Keratinocyte (primary cell): Measurements from ENCODE around the gene DNAAF8. TPM values are rescaled to one million over a fixed set of nuclear protein-coding genes. Genes with fewer than 3 reads are reported as not detected.

Experiments
- DNase-seq: peaks from one replicate; pipeline ENCODE4 v3.0.0-alpha.2; 2011; ENCODE audit warnings: low read depth, missing footprints, low spot score
- FAIRE-seq: peaks from 2 replicates; lab custom pipeline; 2011; peaks lifted over from hg19 to GRCh38; lab: Jason Lieb, UNC
- H2AFZ ChIP-seq: 2 replicates; pipeline ENCODE4 v1.6.0; 2012; ENCODE audit warnings: low read length, control low read depth, inconsistent platforms; ENCODE audit not compliant: control insufficient read depth
- H3K27ac ChIP-seq: 2 replicates; pipeline ENCODE4 v1.5.1; 2011; ENCODE audit warnings: low read length; ENCODE audit not compliant: control insufficient read depth, insufficient read depth
- H3K27me3 ChIP-seq: 3 replicates; pipeline ENCODE4 v1.6.0; 2011; ENCODE audit warnings: low read length; ENCODE audit not compliant: control insufficient read depth, insufficient read depth; ENCODE audit errors: extremely low read depth
- H3K36me3 ChIP-seq, 2 experiments: 2 replicates in 1 of 2; 3 replicates in 1 of 2; pipeline ENCODE4 v1.5.1; 2011; ENCODE audit warnings: low read length in 2 of 2, mild to moderate bottlenecking in 1 of 2; ENCODE audit not compliant: control insufficient read depth in 2 of 2, insufficient read depth in 2 of 2; ENCODE audit errors: extremely low read depth in 1 of 2
- H3K4me1 ChIP-seq: 3 replicates; pipeline ENCODE4 v1.5.1; 2011; ENCODE audit warnings: low read length; ENCODE audit not compliant: control insufficient read depth, insufficient read depth; ENCODE audit errors: extremely low read depth
- H3K4me2 ChIP-seq: 3 replicates; pipeline ENCODE4 v1.6.0; 2011; ENCODE audit warnings: low read depth, low read length; ENCODE audit not compliant: control insufficient read depth, insufficient read depth; ENCODE audit errors: extremely low read depth
- H3K4me3 ChIP-seq, 3 experiments: fragments of 200-600 bp in 1 of 3; sonication (generic) in 1 of 3; 2 replicates in 2 of 3; 3 replicates in 1 of 3; pipeline ENCODE4 v1.5.1; 2011 to 2016; ENCODE audit warnings: low read length in 3 of 3, mild to moderate bottlenecking in 3 of 3, control low read depth in 2 of 3, inconsistent platforms in 1 of 3, low read depth in 1 of 3, mixed read lengths in 1 of 3, mixed run types in 1 of 3, moderate library complexity in 1 of 3; ENCODE audit not compliant: control insufficient read depth in 2 of 3, insufficient read depth in 2 of 3; ENCODE audit errors: extremely low read depth in 1 of 3
- H3K79me2 ChIP-seq: 2 replicates; pipeline ENCODE4 v1.6.0; 2012; ENCODE audit warnings: low read length; ENCODE audit not compliant: control insufficient read depth, insufficient read depth
- H3K9ac ChIP-seq: 3 replicates; pipeline ENCODE4 v1.6.0; 2011; ENCODE audit warnings: low read length; ENCODE audit not compliant: control insufficient read depth, insufficient read depth; ENCODE audit errors: extremely low read depth
- H3K9me1 ChIP-seq: 3 replicates; pipeline ENCODE4 v1.6.0; 2011; ENCODE audit warnings: low read length; ENCODE audit not compliant: control insufficient read depth, insufficient read depth; ENCODE audit errors: extremely low read depth
- H3K9me3 ChIP-seq: 2 replicates; pipeline ENCODE4 v1.5.1; 2012; ENCODE audit warnings: low read depth, low read length; ENCODE audit not compliant: control insufficient read depth
- H4K20me1 ChIP-seq: 3 replicates; pipeline ENCODE4 v1.6.0; 2011; ENCODE audit warnings: low read length; ENCODE audit not compliant: control insufficient read depth, insufficient read depth; ENCODE audit errors: extremely low read depth
- CTCF ChIP-seq, 3 experiments: IDR thresholded peaks in 1 of 3; conservative IDR thresholded peaks in 1 of 3; optimal IDR thresholded peaks in 1 of 3; 2 replicates in 2 of 3; 3 replicates in 1 of 3; pipeline versions ENCODE3 to v1.5.1; 2011; ENCODE audit warnings: low read length in 3 of 3, mild to moderate bottlenecking in 3 of 3, moderate library complexity in 2 of 3, control low read depth in 1 of 3, inconsistent platforms in 1 of 3; ENCODE audit not compliant: insufficient read depth in 2 of 3; ENCODE audit errors: extremely low read depth in 1 of 3
- EZH2 ChIP-seq: IDR thresholded peaks from one replicate; pipeline ENCODE4 v1.6.1; 2012; ENCODE audit warnings: inconsistent platforms, mild to moderate bottlenecking, low read length, moderate library complexity
- dilution Hi-C: fragments of 300-500 bp; cut with MboI; formaldehyde crosslinking; loops from one replicate; pipeline ENCODE4 v1.7.0; 2020; ENCODE audit warnings: low sequenced_read_pairs; ENCODE audit not compliant: extremely low pct_ligation_motif_present
- polyA plus RNA-seq, 5 experiments: library from polyadenylated mRNA; depleted of rRNA in 3 of 5; stranded (reverse) in 3 of 5; stranded (forward) in 1 of 5; unstranded in 1 of 5; fragments of >200 nt; gene quantifications; 1 replicate in 1 of 5; 2 replicates in 3 of 5; 3 replicates in 1 of 5; pipeline versions ENCODE4 v1.2.1 to v1.2.3, GENCODE V29; 2011 to 2012; ENCODE audit warnings: missing spikeins in 2 of 5, low read depth in 1 of 5, low replicate concordance in 1 of 5

DNAAF8 gene
- polyA plus RNA-seq, 1 donor (not counting 4 experiments of a cell fraction or from before 2014, with no cell fraction given): 0.26 TPM

DNA sequence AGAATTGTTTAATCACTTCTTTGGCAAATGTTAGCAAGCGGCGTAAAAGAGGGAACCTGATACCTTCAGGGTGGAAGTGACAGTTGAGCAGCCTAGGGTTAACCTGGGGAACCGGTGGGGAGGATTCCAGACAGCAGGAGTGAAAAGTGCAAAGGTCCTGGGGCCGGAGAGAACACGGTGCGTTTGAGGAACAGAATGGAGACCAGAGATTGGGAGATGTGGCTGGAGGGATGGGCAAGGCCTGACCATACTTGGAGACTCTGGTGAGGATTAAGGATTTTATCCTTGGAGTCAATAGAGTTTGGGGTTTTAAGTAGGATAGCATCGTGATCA lies 34.9 kb downstream of the DNAAF8 start:
- TF ChIP-seq CTCF (optimal IDR thresholded peaks at IDR 0.05 in 1 of 3, IDR thresholded peaks at IDR 0.05 in 1 of 3, conservative IDR thresholded peaks at IDR 0.05 in 1 of 3; ENCODE audit: extremely low read depth in 1 of 3, insufficient read depth in 2 of 3, low read length in 3 of 3) (no peak), EZH2 (no peak)
- Histone ChIP-seq H3K36me3 (peaks cover 6 to 7% of the 10 kb centered on the region in 2 experiments), H2AFZ (peak overlapping the region; percentile 74), H3K9me1 (no peaks in the 10 kb centered on the region), H3K4me2 (peak overlapping the region; percentile 97), H3K27me3 (no peaks in the 10 kb centered on the region), H4K20me1 (no peaks in the 10 kb centered on the region), H3K4me1 (peaks cover 13% of the 10 kb centered on the region), H3K27ac (no peak overlapping the region), H3K79me2 (peaks cover 21% of the 10 kb centered on the region), H3K9ac (no peak overlapping the region), H3K4me3 (peak overlapping the region in 1 of 3 experiments; percentile 69), H3K9me3 (no peaks in the 10 kb centered on the region)
- dilution Hi-C loops: no loop called here
- FAIRE-seq (no peak), DNase-seq (no peak)

DNA sequence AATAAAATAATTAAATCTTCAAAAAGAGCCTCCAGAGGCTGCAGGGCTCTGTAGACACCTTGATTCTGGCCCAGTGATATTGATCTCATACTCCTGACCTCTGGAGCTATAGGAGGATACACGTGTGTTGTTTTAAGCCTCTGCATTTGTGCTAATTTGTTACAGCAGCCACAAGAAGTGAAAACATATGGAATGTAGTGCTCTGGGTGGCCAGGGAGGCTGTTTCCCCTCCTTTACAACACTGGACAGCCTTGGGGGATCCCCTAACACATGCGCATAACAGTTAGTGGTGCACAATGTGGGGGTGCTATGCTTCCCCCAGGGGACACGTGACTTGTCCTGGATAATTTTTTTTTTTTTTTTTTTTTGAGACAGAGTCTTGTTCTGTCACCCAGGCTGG lies 37.3 kb downstream of the DNAAF8 start:
- no peak for FAIRE-seq
- dilution Hi-C loops: no loop called here
- no peak overlapping the region for H3K9ac ChIP-seq

More for the DNA sequence above, 37.3 kb downstream of the DNAAF8 start:
- no peak overlapping the region for H2AFZ ChIP-seq
- peaks cover 6% of the 10 kb centered on the region for H3K4me1 ChIP-seq
- H3K36me3 ChIP-seq: no peaks in the 10 kb centered on the region
- TF ChIP-seq EZH2: no peak
- TF ChIP-seq CTCF (optimal IDR thresholded peaks at IDR 0.05 in 1 of 3, IDR thresholded peaks at IDR 0.05 in 1 of 3, conservative IDR thresholded peaks at IDR 0.05 in 1 of 3; ENCODE audit: extremely low read depth in 1 of 3, insufficient read depth in 2 of 3, low read length in 3 of 3): no peak
- no peaks in the 10 kb centered on the region for H3K9me1 ChIP-seq
- DNase-seq: no peak
- no peaks in the 10 kb centered on the region for H4K20me1 ChIP-seq
- no peaks in the 10 kb centered on the region for H3K9me3 ChIP-seq
- H3K27me3 ChIP-seq: no peaks in the 10 kb centered on the region
- H3K4me3 ChIP-seq: no peak overlapping the region
- peaks cover 3% of the 10 kb centered on the region for H3K79me2 ChIP-seq
- no peak overlapping the region for H3K27ac ChIP-seq
- no peak overlapping the region for H3K4me2 ChIP-seq
